K562 (cell line): ENCODE measurements around the gene TRIM25. TPM values are rescaled to one million over a fixed set of nuclear protein-coding genes. Genes with fewer than 3 reads are reported as not detected.

ENCODE experiments used
- FOSL1 ChIP-seq: fragments of 200-800 bp; sonication (Bioruptor generic); conservative IDR thresholded peaks from 2 replicates; pipeline ENCODE4 v1.6.1; 2016; ENCODE audit warnings: missing genetic modification characterization, missing compliant biosample characterization
- HMBOX1 ChIP-seq: sonication (generic); IDR thresholded peaks from 2 replicates; pipeline ENCODE4 v1.6.1; 2016
- HNRNPLL ChIP-seq: fragments of 200-400 bp; formaldehyde crosslinking; IDR thresholded peaks from 2 replicates; pipeline ENCODE4 v1.6.1; 2017; ENCODE audit warnings: low read length, low read depth, mild to moderate bottlenecking; ENCODE audit not compliant: poor library complexity, severe bottlenecking
- JUND ChIP-seq, 2 experiments: IDR thresholded peaks; 2 replicates in 1 of 2; 3 replicates in 1 of 2; pipeline ENCODE4 v1.6.1; 2011; ENCODE audit warnings: borderline replicate concordance in 2 of 2, low read depth in 2 of 2, low read length in 2 of 2, improper control_type of control experiment in 1 of 2, missing biosample characterization in 1 of 2, missing genetic modification characterization in 1 of 2, missing genetic modification reagents in 1 of 2
- L3MBTL2 ChIP-seq: fragments of 450-650 bp; IDR thresholded peaks from 2 replicates; pipeline ENCODE4 v1.6.1; 2016; ENCODE audit warnings: mild to moderate bottlenecking, moderate library complexity
- TGIF2 ChIP-seq: sonication (generic); formaldehyde crosslinking; IDR thresholded peaks from 2 replicates; pipeline ENCODE4 v1.8.1; 2022; ENCODE audit warnings: mild to moderate bottlenecking, missing genetic modification reagents, moderate library complexity
- THRAP3 ChIP-seq: fragments of 450-650 bp; IDR thresholded peaks from 2 replicates; pipeline ENCODE4 v1.6.1; 2016; ENCODE audit warnings: mild to moderate bottlenecking, inconsistent platforms, borderline replicate concordance
- TRIM28 ChIP-seq: fragments of 450-650 bp; IDR thresholded peaks from 2 replicates; pipeline ENCODE4 v1.6.1; 2017
- YBX1 ChIP-seq: fragments of 450-650 bp; IDR thresholded peaks from 2 replicates; pipeline ENCODE4 v1.7.1; 2016; ENCODE audit warnings: mild to moderate bottlenecking
- ZNF197 ChIP-seq: fragments of 200-800 bp; sonication (Bioruptor generic); IDR thresholded peaks from 2 replicates; pipeline ENCODE4 v1.6.1; 2016; ENCODE audit warnings: low read depth, missing genetic modification characterization, missing compliant biosample characterization
- ZNF408 ChIP-seq: fragments of 250-450 bp; sonication (Bioruptor Pico); IDR thresholded peaks from 2 replicates; pipeline ENCODE4 v1.4.0; 2020; ENCODE audit warnings: low read depth, mild to moderate bottlenecking, moderate library complexity
- ZNF77 ChIP-seq: fragments of 250-450 bp; sonication (Bioruptor Pico); IDR thresholded peaks from 2 replicates; pipeline ENCODE4 v1.5.0; 2020
- polyA plus RNA-seq, 8 experiments: library from polyadenylated mRNA; depleted of rRNA in 4 of 8; stranded (reverse) in 5 of 8; unstranded in 3 of 8; fragments of >200 nt; fragmentation: Nextera tagmentation in 2 of 8; fragmentation: Illumina TruSeq in 1 of 8; extraction: Ambion mirVana in 2 of 8; extraction: Trizol in 1 of 8; gene quantifications; 2 replicates each; pipeline versions ENCODE4 v1.2.1 to v1.2.3, GENCODE V29; 2011 to 2014; ENCODE audit warnings: inconsistent platforms in 1 of 8, missing spikeins in 1 of 8
- total RNA-seq, 7 experiments: library from RNA; depleted of rRNA in 6 of 7; stranded (reverse); fragments of >200 nt in 6 of 7; fragmentation: Illumina TruSeq in 2 of 7; extraction: Trizol in 2 of 7; gene quantifications; 2 replicates each; pipeline versions ENCODE4 v1.2.1 to v1.2.3, GENCODE V29; 2011 to 2021; ENCODE audit warnings: low replicate concordance in 1 of 7
- TF ChIP-seq, protein P1 (sequence below): fragments of 450-650 bp; IDR thresholded peaks from 2 replicates; pipeline ENCODE4 v1.6.1; 2016; ENCODE audit warnings: mild to moderate bottlenecking, moderate library complexity
- TF ChIP-seq, protein P2 (sequence below), 2 experiments: fragments of 450-650 bp in 1 of 2; sonication (generic) in 1 of 2; formaldehyde crosslinking in 1 of 2; IDR thresholded peaks in 1 of 2; conservative IDR thresholded peaks in 1 of 2; 2 replicates each; pipeline versions ENCODE4 v1.6.1 to v1.8.1; 2016 to 2023; ENCODE audit warnings: mild to moderate bottlenecking in 2 of 2, moderate library complexity in 2 of 2, inconsistent platforms in 1 of 2, missing genetic modification reagents in 1 of 2

Gene TRIM25
- total and polyA plus RNA-seq, 9 of the 15 experiments (the other 6 are each of a cell fraction or from before 2014, with no cell fraction given) = 5.9 to 49.5 (median 24.5) TPM

DNA sequence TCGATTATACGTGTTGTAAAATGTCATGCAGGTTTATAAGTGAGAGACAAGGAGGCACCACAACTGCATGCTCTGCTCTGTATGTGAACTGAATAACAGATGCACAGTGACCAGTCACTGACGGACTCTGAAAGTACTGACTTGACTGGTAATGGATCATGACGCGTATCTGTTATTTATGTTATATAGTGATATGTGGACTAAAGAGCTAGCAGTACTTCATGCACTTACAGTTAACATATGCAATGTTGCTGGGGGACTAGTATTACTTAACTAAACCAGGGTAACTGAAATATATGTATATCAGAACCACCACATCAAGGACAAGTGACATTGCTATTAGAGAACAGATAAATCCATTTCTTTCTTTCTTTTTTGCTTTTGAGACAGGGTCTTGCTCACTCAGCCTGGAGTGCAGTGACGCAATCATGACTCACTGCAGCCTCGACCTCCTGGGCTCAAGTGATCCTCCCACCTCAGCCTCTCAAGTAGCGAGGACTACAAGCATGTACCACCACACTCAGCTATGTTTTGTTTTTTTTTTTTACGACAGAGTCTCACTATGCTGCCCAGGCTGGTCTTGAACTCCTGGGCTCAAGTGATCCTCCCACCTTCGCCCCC is 29.8 kb upstream of the TRIM25 start (continued):
- TF ChIP-seq, protein P1, sequence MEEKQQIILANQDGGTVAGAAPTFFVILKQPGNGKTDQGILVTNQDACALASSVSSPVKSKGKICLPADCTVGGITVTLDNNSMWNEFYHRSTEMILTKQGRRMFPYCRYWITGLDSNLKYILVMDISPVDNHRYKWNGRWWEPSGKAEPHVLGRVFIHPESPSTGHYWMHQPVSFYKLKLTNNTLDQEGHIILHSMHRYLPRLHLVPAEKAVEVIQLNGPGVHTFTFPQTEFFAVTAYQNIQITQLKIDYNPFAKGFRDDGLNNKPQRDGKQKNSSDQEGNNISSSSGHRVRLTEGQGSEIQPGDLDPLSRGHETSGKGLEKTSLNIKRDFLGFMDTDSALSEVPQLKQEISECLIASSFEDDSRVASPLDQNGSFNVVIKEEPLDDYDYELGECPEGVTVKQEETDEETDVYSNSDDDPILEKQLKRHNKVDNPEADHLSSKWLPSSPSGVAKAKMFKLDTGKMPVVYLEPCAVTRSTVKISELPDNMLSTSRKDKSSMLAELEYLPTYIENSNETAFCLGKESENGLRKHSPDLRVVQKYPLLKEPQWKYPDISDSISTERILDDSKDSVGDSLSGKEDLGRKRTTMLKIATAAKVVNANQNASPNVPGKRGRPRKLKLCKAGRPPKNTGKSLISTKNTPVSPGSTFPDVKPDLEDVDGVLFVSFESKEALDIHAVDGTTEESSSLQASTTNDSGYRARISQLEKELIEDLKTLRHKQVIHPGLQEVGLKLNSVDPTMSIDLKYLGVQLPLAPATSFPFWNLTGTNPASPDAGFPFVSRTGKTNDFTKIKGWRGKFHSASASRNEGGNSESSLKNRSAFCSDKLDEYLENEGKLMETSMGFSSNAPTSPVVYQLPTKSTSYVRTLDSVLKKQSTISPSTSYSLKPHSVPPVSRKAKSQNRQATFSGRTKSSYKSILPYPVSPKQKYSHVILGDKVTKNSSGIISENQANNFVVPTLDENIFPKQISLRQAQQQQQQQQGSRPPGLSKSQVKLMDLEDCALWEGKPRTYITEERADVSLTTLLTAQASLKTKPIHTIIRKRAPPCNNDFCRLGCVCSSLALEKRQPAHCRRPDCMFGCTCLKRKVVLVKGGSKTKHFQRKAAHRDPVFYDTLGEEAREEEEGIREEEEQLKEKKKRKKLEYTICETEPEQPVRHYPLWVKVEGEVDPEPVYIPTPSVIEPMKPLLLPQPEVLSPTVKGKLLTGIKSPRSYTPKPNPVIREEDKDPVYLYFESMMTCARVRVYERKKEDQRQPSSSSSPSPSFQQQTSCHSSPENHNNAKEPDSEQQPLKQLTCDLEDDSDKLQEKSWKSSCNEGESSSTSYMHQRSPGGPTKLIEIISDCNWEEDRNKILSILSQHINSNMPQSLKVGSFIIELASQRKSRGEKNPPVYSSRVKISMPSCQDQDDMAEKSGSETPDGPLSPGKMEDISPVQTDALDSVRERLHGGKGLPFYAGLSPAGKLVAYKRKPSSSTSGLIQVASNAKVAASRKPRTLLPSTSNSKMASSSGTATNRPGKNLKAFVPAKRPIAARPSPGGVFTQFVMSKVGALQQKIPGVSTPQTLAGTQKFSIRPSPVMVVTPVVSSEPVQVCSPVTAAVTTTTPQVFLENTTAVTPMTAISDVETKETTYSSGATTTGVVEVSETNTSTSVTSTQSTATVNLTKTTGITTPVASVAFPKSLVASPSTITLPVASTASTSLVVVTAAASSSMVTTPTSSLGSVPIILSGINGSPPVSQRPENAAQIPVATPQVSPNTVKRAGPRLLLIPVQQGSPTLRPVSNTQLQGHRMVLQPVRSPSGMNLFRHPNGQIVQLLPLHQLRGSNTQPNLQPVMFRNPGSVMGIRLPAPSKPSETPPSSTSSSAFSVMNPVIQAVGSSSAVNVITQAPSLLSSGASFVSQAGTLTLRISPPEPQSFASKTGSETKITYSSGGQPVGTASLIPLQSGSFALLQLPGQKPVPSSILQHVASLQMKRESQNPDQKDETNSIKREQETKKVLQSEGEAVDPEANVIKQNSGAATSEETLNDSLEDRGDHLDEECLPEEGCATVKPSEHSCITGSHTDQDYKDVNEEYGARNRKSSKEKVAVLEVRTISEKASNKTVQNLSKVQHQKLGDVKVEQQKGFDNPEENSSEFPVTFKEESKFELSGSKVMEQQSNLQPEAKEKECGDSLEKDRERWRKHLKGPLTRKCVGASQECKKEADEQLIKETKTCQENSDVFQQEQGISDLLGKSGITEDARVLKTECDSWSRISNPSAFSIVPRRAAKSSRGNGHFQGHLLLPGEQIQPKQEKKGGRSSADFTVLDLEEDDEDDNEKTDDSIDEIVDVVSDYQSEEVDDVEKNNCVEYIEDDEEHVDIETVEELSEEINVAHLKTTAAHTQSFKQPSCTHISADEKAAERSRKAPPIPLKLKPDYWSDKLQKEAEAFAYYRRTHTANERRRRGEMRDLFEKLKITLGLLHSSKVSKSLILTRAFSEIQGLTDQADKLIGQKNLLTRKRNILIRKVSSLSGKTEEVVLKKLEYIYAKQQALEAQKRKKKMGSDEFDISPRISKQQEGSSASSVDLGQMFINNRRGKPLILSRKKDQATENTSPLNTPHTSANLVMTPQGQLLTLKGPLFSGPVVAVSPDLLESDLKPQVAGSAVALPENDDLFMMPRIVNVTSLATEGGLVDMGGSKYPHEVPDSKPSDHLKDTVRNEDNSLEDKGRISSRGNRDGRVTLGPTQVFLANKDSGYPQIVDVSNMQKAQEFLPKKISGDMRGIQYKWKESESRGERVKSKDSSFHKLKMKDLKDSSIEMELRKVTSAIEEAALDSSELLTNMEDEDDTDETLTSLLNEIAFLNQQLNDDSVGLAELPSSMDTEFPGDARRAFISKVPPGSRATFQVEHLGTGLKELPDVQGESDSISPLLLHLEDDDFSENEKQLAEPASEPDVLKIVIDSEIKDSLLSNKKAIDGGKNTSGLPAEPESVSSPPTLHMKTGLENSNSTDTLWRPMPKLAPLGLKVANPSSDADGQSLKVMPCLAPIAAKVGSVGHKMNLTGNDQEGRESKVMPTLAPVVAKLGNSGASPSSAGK = no peak
- TF ChIP-seq FOSL1 (tag) (0 out of 2 replicates have a peak, but pooled peaks have one; percentile 33), THRAP3 (no peak), HNRNPLL (no peak), YBX1 (no peak), JUND (IDR thresholded peaks at IDR 0.05; ENCODE audit: borderline replicate concordance, low read depth, low read length) (peak; percentile 45; the same call in 1 of the 2 replicates), JUND (tag; IDR thresholded peaks at IDR 0.05; ENCODE audit: borderline replicate concordance, low read depth, low read length) (no peak), ZNF408 (CRISPR knock-in tag) (no peak), TGIF2 (no peak), ZNF77 (no peak), HMBOX1 (peak; percentile 31; the same call in 1 of the 2 replicates), ZNF197 (CRISPR knock-in tag) (no peak), TRIM28 (no peak), L3MBTL2 (no peak)
- TF ChIP-seq, protein P2, sequence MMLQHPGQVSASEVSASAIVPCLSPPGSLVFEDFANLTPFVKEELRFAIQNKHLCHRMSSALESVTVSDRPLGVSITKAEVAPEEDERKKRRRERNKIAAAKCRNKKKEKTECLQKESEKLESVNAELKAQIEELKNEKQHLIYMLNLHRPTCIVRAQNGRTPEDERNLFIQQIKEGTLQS (IDR thresholded peaks at IDR 0.05) = peak; percentile 88
- TF ChIP-seq, protein P2 (CRISPR knock-in tag; conservative IDR thresholded peaks at IDR 0.05) = no peak
